ENCODE data around the gene ASTN1. TPM values are rescaled to one million over a fixed set of nuclear protein-coding genes. Genes with fewer than 3 reads are reported as not detected.

ASTN1 gene
- total RNA-seq, 1 experiment from 2014 or later, result 0.05 TPM

GRCh38 chr1:177126267-177126666 lies 38.2 kb downstream of the ASTN1 start:
- Histone ChIP-seq H3K27me3 (ENCODE audit: control insufficient read depth, insufficient read depth, low read length) (peaks cover 2% of the 10 kb centered on the region), H3K4me1 (ENCODE audit: control insufficient read depth, insufficient read depth, low read length) (no peaks in the 10 kb centered on the region), H3K4me3 (ENCODE audit: low read depth in 2 of 2, low read length in 2 of 2) (no peak overlapping the region), H3K36me3 (ENCODE audit: control insufficient read depth, insufficient read depth, low read length) (no peaks in the 10 kb centered on the region), H3K27ac (ENCODE audit: low read length) (no peak overlapping the region), H3K9me3 (ENCODE audit: control insufficient read depth, insufficient read depth, low read depth, low read length) (no peaks in the 10 kb centered on the region)
- in situ Hi-C loops (cut with HindIII; ENCODE audit: low pct_unique_long_range_greater_than_20kb, low sequenced_read_pairs) (no loop called here), intact Hi-C loops (cut with micrococcal nuclease; ENCODE audit: unreplicated experiment) (no loop called here)
- POLR2A ChIA-PET, result no interaction called here
- ATAC-seq (no peak), DNase-seq (ENCODE audit: low read depth, low spot score) (no peak)
- TF ChIP-seq REST (IDR thresholded peaks at IDR 0.05; ENCODE audit: insufficient read depth in 1 of 2, low read depth in 2 of 2, low read length in 1 of 2), result no peak
- no peak for TF ChIP-seq TCF7L2 (IDR thresholded peaks at IDR 0.05; ENCODE audit: low read depth, low read length)
- TF ChIP-seq CTCF (IDR thresholded peaks at IDR 0.05), result no peak
- no peak for TF ChIP-seq POLR2AphosphoS5 (IDR thresholded peaks at IDR 0.05; ENCODE audit: low read depth, low read length)
- TF ChIP-seq SIN3A (IDR thresholded peaks at IDR 0.05; ENCODE audit: borderline replicate concordance, insufficient read depth, low read depth, low read length), result no peak
- no TSS peak for BruUV-seq (replicated peaks)
- CTCF ChIA-PET, result no interaction called here

GRCh38 chr1:177124577-177125278 lies 39.8 kb downstream of the ASTN1 start:
- in situ Hi-C loops (cut with HindIII; ENCODE audit: low pct_unique_long_range_greater_than_20kb, low sequenced_read_pairs), result no loop called here
- TF ChIP-seq TCF7L2 (IDR thresholded peaks at IDR 0.05; ENCODE audit: low read depth, low read length) (no peak), CTCF (IDR thresholded peaks at IDR 0.05) (no peak), SIN3A (IDR thresholded peaks at IDR 0.05; ENCODE audit: borderline replicate concordance, insufficient read depth, low read depth, low read length) (no peak), REST (IDR thresholded peaks at IDR 0.05; ENCODE audit: insufficient read depth in 1 of 2, low read depth in 2 of 2, low read length in 1 of 2) (no peak), POLR2AphosphoS5 (IDR thresholded peaks at IDR 0.05; ENCODE audit: low read depth, low read length) (no peak)
- H3K36me3 ChIP-seq (ENCODE audit: control insufficient read depth, insufficient read depth, low read length), result no peaks in the 10 kb centered on the region
- ATAC-seq, result no peak
- no TSS peak for BruUV-seq (replicated peaks)
- intact Hi-C loops (cut with micrococcal nuclease; ENCODE audit: unreplicated experiment), result no loop called here
- CTCF ChIA-PET, result no interaction called here
- no peaks in the 10 kb centered on the region for H3K4me1 ChIP-seq (ENCODE audit: control insufficient read depth, insufficient read depth, low read length)
- H3K27ac ChIP-seq (ENCODE audit: low read length), result no peak overlapping the region
- no peak overlapping the region for H3K4me3 ChIP-seq (ENCODE audit: low read depth in 2 of 2, low read length in 2 of 2)
- H3K9me3 ChIP-seq (ENCODE audit: control insufficient read depth, insufficient read depth, low read depth, low read length), result no peaks in the 10 kb centered on the region
- POLR2A ChIA-PET, result no interaction called here
- DNase-seq (ENCODE audit: low read depth, low spot score), result no peak
- H3K27me3 ChIP-seq (ENCODE audit: control insufficient read depth, insufficient read depth, low read length), result peaks cover 2% of the 10 kb centered on the region

Data from Panc1 (cell line).